ENCODE results near the gene XPNPEP2. TPM values are rescaled to one million over a fixed set of nuclear protein-coding genes. Genes with fewer than 3 reads are reported as not detected.
A peak's percentile ranks its signal among the peaks of the same experiment; 100 is the strongest.

Gene XPNPEP2
- total and polyA plus RNA-seq, 4 donors: 0.19 to 23.0 (median 4.9) TPM

DNA sequence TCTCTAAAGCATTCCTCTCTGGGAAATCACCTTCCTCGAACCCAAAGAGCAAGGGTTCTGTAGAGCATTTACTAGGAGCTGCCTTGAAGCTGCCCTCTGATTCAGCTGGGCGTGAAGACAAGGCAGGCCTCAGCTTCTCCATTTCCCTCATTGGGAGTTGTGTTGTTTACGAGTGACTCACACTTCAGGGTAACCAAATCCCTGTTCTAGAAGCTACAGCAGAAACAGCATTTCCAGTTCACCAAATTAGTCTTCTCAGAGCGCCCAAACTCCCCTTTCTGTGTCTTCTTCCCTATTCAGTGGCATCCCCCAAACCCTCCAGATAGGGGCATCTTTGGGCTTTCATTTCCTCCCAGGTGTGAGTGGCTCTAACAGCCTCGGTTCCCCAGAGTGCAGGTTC, 863 bp upstream of the XPNPEP2 start:
- H3K9me3 ChIP-seq (ENCODE audit: control insufficient read depth in 4 of 4, low read length in 3 of 4): no peaks in the 10 kb centered on the region
- H3K4me1 ChIP-seq (ENCODE audit: control insufficient read depth in 4 of 4, insufficient read depth in 4 of 4, low read length in 3 of 4): peaks cover 3 to 39% (median 32%) of the 10 kb centered on the region in 4 donors
- no peak for TF ChIP-seq FOXA2 (IDR thresholded peaks at IDR 0.05)
- TF ChIP-seq MAX (IDR thresholded peaks at IDR 0.05): no peak
- TF ChIP-seq, protein P1, sequence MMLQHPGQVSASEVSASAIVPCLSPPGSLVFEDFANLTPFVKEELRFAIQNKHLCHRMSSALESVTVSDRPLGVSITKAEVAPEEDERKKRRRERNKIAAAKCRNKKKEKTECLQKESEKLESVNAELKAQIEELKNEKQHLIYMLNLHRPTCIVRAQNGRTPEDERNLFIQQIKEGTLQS (IDR thresholded peaks at IDR 0.05): no peak
- TF ChIP-seq YY1 (IDR thresholded peaks at IDR 0.05): no peak
- no peak for TF ChIP-seq HNF4A (conservative IDR thresholded peaks at IDR 0.05)
- TF ChIP-seq RAD21 (IDR thresholded peaks at IDR 0.05): no peak
- no peak for TF ChIP-seq EGR1 (IDR thresholded peaks at IDR 0.05; ENCODE audit: low read depth in 2 of 2)
- no peak for TF ChIP-seq RXRA (IDR thresholded peaks at IDR 0.05)
- TF ChIP-seq FOXA1 (IDR thresholded peaks at IDR 0.05): no peak
- no peak overlapping the region for H3K4me3 ChIP-seq (ENCODE audit: low read depth in 1 of 3, low read length in 3 of 3)
- DNase-seq (ENCODE audit: low spot score): no peak
- no peaks in the 10 kb centered on the region for H3K27me3 ChIP-seq (ENCODE audit: control insufficient read depth in 4 of 4, insufficient read depth in 4 of 4, low read length in 3 of 4)
- WGBS: 82% methylated on average over 5 of the region's 5 CpGs
- peak overlapping the region in 1 of 2 donors; percentile 70 for H3K27ac ChIP-seq (ENCODE audit: low read depth in 1 of 2, low read length in 2 of 2)
- no peak overlapping the region for H3K9ac ChIP-seq (ENCODE audit: low read depth in 1 of 2, low read length in 2 of 2)
- no peaks in the 10 kb centered on the region for H3K36me3 ChIP-seq (ENCODE audit: control insufficient read depth in 4 of 4, insufficient read depth in 3 of 4, low read depth in 1 of 4, low read length in 3 of 4)

DNA sequence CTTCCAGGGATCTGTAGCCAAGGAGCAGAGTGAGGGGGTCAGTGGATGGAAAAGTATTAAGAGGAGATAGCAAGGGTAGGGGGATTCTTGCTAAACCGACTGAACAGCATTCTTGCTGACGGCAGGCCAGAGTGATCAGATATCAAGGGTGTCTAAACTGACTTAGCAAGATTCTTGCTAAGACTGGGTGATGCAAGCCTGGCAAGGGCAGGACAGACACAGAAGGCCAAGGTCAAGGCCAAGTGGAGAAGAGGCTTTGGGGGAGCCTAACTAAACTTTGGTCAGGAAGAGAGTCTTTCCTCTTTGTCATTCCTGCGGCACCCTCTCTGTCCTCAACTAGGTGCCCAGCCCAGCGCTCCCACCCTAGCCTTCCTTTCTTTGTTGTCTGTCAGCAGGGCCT, 799 bp downstream of the XPNPEP2 start:
- Histone ChIP-seq H3K4me3 (ENCODE audit: low read depth in 1 of 3, low read length in 3 of 3) (no peak overlapping the region), H3K27me3 (ENCODE audit: control insufficient read depth in 4 of 4, insufficient read depth in 4 of 4, low read length in 3 of 4) (no peaks in the 10 kb centered on the region), H3K36me3 (ENCODE audit: control insufficient read depth in 4 of 4, insufficient read depth in 3 of 4, low read depth in 1 of 4, low read length in 3 of 4) (no peaks in the 10 kb centered on the region), H3K4me1 (ENCODE audit: control insufficient read depth in 4 of 4, insufficient read depth in 4 of 4, low read length in 3 of 4) (peaks cover 3 to 39% (median 32%) of the 10 kb centered on the region in 4 donors), H3K27ac (ENCODE audit: low read depth in 1 of 2, low read length in 2 of 2) (no peak overlapping the region), H3K9ac (ENCODE audit: low read depth in 1 of 2, low read length in 2 of 2) (no peak overlapping the region), H3K9me3 (ENCODE audit: control insufficient read depth in 4 of 4, low read length in 3 of 4) (no peaks in the 10 kb centered on the region)
- no peak for DNase-seq (ENCODE audit: low spot score)
- 85% methylated on average over 4 of the region's 4 CpGs for WGBS
- TF ChIP-seq RXRA (IDR thresholded peaks at IDR 0.05) (no peak), HNF4A (conservative IDR thresholded peaks at IDR 0.05) (no peak), YY1 (IDR thresholded peaks at IDR 0.05) (no peak), EGR1 (IDR thresholded peaks at IDR 0.05; ENCODE audit: low read depth in 2 of 2) (no peak), FOXA1 (IDR thresholded peaks at IDR 0.05) (no peak), GABPA (IDR thresholded peaks at IDR 0.05 in 1 of 2, conservative IDR thresholded peaks at IDR 0.05 in 1 of 2) (no peak), FOXA2 (IDR thresholded peaks at IDR 0.05) (no peak), HNF4G (IDR thresholded peaks at IDR 0.05) (no peak), MAX (IDR thresholded peaks at IDR 0.05) (no peak), TAF1 (conservative IDR thresholded peaks at IDR 0.05) (no peak)
- TF ChIP-seq, protein P2, sequence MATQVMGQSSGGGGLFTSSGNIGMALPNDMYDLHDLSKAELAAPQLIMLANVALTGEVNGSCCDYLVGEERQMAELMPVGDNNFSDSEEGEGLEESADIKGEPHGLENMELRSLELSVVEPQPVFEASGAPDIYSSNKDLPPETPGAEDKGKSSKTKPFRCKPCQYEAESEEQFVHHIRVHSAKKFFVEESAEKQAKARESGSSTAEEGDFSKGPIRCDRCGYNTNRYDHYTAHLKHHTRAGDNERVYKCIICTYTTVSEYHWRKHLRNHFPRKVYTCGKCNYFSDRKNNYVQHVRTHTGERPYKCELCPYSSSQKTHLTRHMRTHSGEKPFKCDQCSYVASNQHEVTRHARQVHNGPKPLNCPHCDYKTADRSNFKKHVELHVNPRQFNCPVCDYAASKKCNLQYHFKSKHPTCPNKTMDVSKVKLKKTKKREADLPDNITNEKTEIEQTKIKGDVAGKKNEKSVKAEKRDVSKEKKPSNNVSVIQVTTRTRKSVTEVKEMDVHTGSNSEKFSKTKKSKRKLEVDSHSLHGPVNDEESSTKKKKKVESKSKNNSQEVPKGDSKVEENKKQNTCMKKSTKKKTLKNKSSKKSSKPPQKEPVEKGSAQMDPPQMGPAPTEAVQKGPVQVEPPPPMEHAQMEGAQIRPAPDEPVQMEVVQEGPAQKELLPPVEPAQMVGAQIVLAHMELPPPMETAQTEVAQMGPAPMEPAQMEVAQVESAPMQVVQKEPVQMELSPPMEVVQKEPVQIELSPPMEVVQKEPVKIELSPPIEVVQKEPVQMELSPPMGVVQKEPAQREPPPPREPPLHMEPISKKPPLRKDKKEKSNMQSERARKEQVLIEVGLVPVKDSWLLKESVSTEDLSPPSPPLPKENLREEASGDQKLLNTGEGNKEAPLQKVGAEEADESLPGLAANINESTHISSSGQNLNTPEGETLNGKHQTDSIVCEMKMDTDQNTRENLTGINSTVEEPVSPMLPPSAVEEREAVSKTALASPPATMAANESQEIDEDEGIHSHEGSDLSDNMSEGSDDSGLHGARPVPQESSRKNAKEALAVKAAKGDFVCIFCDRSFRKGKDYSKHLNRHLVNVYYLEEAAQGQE (IDR thresholded peaks at IDR 0.05): no peak
- TF ChIP-seq, protein P3, sequence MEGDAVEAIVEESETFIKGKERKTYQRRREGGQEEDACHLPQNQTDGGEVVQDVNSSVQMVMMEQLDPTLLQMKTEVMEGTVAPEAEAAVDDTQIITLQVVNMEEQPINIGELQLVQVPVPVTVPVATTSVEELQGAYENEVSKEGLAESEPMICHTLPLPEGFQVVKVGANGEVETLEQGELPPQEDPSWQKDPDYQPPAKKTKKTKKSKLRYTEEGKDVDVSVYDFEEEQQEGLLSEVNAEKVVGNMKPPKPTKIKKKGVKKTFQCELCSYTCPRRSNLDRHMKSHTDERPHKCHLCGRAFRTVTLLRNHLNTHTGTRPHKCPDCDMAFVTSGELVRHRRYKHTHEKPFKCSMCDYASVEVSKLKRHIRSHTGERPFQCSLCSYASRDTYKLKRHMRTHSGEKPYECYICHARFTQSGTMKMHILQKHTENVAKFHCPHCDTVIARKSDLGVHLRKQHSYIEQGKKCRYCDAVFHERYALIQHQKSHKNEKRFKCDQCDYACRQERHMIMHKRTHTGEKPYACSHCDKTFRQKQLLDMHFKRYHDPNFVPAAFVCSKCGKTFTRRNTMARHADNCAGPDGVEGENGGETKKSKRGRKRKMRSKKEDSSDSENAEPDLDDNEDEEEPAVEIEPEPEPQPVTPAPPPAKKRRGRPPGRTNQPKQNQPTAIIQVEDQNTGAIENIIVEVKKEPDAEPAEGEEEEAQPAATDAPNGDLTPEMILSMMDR (IDR thresholded peaks at IDR 0.05; ENCODE audit: low read depth, low read length, missing input control): no peak
- TF ChIP-seq, protein P4, sequence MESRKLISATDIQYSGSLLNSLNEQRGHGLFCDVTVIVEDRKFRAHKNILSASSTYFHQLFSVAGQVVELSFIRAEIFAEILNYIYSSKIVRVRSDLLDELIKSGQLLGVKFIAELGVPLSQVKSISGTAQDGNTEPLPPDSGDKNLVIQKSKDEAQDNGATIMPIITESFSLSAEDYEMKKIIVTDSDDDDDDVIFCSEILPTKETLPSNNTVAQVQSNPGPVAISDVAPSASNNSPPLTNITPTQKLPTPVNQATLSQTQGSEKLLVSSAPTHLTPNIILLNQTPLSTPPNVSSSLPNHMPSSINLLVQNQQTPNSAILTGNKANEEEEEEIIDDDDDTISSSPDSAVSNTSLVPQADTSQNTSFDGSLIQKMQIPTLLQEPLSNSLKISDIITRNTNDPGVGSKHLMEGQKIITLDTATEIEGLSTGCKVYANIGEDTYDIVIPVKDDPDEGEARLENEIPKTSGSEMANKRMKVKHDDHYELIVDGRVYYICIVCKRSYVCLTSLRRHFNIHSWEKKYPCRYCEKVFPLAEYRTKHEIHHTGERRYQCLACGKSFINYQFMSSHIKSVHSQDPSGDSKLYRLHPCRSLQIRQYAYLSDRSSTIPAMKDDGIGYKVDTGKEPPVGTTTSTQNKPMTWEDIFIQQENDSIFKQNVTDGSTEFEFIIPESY (IDR thresholded peaks at IDR 0.05): no peak

Data from liver (tissue), 9 donors.